Heart left ventricle (tissue), 13 donors: ENCODE results near the gene TNRC18.
"Not testable (repeated sequence)": the region's sequence is repeated elsewhere in the genome, so short reads cannot be mapped to it uniquely, and the experiment has no call there.

ENCODE experiments used
- CTCF ChIP-seq, 12 donors: fragments of 200-600 bp; sonication (generic) in 4 of 12; IDR thresholded peaks; one replicate each; pipeline versions ENCODE4 v1.5.0 to v1.8.0; 2018 to 2022; ENCODE audit warnings: antibody characterized with exemption in 12 of 12, mild to moderate bottlenecking in 5 of 12
- POLR2A ChIP-seq, 2 donors: fragments of 450-650 bp; IDR thresholded peaks; one replicate each; pipeline ENCODE4 v1.6.1; 2017; ENCODE audit warnings: antibody characterized with exemption in 2 of 2, mild to moderate bottlenecking in 2 of 2, moderate library complexity in 2 of 2
- donor health status: ischemic (EF 13 %, LVEDD 7.1; RV severe dilation, severe dysfunction).
- donor health status: DM: no; HTN: yes; CAD: no.
- donor health status: DM: no; HTN: no; CAD: no.
- donor health status: ischemic (EF 25% LVEDD 6.9; RV normal size, moderate dysfunction).
- donor health status: ischemic (EF 25% LVEDD 5.7; RV mildly dilated, moderate dysfunction).
- donor health status: ischemic (EF 35%, LVEDD 5.7; RV mildly dilated, moderate dysfunction).
- donor health status: nonischemic (EF 11% LVEDD 7.7; RV severe dilation, severe dysfunction).
- donor health status: DM: yes; HTN: yes; CAD: no.
- donor health status: PGD.
- donor health status: ischemic (EF 29% LVEDD 5.4; RV normal size, mild dysfunction).
- donor health status: nonischemic (EF 23%, LVEDD 6.1; RV moderate dilation, normal function).

GRCh38 chr7:5273831-5274405, 149.7 kb downstream of the TNRC18 start:
- not testable (repeated sequence) for TF ChIP-seq POLR2A, CTCF (IDR thresholded peaks at IDR 0.05)
